ENCODE data around the gene TFB1M.
"Not testable (repeated sequence)": the region's sequence is repeated elsewhere in the genome, so short reads cannot be mapped to it uniquely, and the experiment has no call there.

TFB1M gene

GRCh38 chr6:155329460-155330132, 15.3 kb upstream of the TFB1M start:
- DNase-seq: no peak

DNA sequence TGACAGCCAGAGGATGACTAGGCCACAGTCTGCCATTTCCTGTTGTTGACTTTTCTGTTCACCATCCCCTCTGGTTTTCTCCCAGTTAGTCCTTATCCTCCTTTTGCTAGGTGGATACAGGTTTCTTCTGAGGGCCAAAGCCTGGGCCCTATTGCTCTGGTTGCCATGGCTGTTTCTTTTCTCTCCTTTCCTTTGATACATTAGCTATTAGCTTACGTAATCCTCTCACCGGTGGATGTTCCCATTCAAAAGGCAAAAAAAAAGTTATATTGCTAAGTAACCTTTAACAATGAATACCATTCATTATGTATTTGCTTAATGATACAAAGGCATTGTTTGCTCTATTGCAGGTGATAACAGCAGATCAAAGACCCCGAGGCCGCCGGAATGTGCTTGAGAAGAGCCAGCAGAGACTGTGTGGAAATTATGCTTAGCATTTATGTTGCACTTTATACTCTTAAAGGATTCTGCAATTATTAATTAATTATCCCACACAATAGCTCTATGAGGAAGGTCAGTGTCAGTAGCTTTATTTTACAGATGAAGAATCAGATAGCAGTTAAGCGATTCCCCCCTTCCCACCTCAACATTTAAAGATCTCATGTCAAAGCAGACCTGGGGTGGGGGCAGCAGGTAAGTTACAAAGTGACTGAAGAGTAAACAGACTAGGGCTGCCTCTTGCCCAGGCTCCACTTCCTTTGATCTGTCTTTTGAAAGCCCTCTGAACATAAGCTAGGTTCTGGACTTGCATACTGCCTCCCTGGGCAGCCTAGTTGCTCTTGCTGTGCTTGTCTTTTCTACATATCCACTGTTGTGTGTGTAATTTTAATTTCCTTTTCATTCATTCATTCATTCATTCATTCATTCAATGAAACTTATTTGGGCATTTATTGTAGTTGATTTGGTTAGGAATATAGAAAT, 14.5 kb upstream of the TFB1M start:
- peak; percentile 92 for DNase-seq

GRCh38 chr6:155328074-155328538, 13.8 kb upstream of the TFB1M start:
- DNase-seq: no peak

DNA sequence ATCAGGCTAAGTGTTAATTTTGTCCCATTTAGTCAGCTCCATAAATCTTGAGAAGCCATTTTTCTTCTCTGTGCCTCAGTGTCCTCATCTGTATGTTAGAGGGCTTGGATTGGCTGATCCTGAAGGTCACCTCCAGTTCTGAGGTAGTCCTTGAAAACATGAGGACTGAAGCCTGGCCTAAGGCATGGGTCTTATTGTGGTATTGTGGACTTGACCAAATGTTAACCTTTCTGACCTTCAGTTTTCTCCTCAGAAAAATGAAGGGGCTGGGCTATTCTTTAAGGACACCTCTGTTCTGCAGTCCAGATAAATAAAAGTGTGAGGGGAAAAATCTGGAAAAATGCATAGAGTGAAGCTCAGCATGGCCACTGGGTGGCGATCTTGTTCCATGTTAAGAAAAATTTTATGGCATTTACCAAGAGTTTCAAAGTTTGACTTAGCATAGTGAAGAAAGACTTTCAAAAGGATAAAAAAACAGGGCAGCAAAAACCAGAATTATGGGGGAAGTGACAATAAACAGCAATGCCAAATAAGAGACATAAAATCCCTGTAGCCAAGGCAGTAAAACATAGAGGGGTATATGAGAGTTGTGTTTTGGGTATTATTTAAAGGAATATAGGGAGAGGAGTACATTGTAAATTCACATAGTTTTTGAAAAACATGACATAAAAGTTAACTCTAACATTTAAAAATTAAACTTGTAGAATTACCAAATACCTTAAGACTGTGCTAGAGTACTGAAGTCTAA, 13.2 kb upstream of the TFB1M start:
- DNase-seq: peak; percentile 80

DNA sequence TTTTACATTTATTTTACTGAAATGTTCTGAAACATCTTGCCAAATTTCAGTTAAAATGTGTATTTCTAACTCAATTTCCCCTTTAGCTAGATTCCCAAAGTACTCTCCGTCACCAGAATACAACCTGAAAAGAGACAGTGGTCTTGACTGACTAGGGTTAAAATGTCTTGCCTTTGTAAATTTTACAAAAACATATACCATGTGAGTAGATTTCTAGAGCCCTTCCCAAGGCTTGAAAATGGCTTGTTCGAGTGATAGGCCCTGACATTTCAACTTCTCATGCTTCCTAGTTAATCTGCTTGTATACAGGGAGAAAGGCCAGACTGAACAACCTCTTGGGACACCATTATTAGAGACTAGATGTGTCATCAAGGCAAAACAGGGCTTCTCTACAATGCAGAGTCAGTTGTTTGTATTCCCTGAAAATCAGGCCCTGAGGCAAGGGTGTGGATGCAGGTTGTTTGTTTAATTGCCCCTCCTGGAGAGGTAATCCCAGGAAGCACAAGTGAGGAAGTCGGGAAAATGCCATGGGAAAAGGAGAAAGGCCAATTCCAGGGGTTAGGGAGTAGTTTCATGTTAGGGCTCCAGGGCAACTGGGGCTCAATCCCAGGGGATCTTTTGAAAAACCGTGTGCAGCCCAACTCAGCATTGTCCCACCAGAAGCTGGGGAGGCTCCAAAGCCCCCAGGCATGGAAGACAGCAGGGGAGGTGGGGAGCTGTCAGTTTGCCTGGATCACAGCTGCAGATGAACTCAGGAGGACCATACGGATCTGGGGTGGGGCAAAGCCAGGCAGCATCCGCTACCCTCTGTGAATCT, 11.6 kb upstream of the TFB1M start:
- DNase-seq: peak; percentile 35

GRCh38 chr6:155324993-155325392, 10.7 kb upstream of the TFB1M start:
- no peak for DNase-seq

DNA sequence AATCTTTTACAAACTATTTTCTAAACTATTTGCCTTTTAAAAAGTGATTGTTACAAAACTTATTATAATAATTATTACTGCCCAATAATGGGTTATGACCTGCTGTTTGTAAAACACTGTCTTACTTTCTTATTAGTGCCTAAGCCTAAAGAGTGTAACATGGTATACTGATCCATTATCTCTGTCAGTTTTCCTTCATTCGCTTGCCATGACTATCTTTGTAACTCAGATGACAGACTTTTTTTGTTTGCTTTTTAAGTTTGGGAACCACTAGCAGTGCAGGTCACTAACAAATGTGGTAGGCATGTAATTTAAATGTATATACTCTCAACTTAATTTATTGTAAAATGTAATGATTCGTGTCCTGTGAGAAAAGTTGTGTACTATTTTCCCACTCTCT, 9.9 kb upstream of the TFB1M start:
- no peak for DNase-seq

- no peak for DNase-seq
Measured at GRCh38 chr6:155319902-155320301, 5.6 kb upstream of the TFB1M start.

GRCh38 chr6:155317186-155317585, 2.9 kb upstream of the TFB1M start:
- DNase-seq: no peak

- DNase-seq: no peak
Measured at GRCh38 chr6:155316419-155316818, 2.1 kb upstream of the TFB1M start.

GRCh38 chr6:155315516-155315871, 1.2 kb upstream of the TFB1M start:
- DNase-seq: no peak

DNA sequence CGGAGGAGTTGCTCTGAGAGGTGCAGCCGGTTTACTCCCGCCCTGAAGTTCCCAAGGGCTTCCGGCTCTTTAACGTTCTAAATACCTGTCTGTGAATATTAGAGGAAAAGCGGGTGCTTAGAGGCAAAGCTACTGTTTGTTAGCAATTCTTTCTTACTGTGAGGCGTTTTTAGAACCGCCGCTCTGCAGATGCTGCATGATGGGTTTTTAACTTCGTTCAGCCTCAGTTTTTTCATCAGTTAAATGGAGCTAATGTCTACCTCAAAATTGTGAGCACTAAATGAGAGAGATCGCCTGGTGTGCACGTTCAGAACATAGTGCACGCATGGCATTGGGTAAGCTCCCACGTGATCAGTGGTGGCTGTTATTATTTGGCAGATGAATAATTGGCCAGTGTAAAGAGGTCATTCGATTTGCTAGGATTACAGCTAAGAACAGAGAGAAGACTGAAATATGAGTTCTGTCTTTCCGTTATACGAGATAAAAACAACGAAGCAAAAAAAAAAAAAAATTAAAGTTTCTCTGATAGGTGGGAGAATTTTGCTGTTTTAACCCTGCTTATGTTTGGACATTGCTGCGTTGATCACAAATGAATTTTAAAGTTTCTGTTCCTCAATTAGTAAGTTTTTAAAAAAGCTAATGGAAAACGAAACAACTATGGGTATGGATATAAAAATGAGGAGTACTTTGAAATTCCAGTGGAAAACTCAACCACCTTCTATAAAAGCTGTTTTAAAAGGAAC, 660 bp upstream of the TFB1M start:
- peak; percentile 93 for DNase-seq

DNA sequence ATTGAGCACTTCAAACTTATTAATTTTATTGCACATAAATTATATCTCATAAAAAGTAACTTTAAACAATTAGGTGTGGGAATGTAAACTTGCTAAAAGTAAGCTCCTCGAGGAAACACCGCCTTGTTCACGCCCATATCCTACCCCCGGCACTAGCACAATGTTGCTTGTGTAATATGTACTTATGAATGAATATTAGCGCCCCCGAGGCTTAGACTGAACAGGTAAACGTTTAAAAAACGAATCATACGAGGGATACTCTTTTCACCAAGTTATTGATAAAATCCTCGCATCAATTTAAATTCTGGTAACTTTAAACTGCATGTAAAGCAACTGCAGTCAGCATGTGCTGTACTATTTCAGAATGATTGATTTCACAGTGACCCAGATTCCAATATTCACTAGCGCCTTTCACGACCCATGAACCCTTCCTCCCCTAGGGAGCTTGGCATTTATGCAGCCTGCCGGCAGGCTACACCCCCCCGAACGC, 637 bp downstream of the TFB1M start:
- peak; percentile 55 for DNase-seq

DNA sequence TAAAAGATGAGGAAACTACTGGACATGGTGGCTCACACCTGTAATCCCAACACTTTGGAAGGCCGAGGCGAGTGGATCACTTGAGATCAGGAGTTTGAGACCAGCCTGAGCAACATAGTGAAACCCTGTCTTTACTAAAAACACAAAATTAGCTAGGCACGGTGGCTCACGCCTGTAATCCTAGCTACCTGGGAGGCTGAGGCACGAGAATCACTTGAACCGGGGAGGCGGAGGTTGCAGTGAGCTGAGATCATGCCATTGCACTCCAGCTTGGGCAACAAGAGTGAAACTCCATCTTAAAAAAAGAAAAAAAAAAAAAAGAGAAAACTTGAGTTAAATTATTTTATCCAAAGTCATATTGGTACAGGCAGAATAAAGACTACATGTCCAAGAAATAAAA, 1.3 kb downstream of the TFB1M start:
- not testable (repeated sequence) for DNase-seq

DNA sequence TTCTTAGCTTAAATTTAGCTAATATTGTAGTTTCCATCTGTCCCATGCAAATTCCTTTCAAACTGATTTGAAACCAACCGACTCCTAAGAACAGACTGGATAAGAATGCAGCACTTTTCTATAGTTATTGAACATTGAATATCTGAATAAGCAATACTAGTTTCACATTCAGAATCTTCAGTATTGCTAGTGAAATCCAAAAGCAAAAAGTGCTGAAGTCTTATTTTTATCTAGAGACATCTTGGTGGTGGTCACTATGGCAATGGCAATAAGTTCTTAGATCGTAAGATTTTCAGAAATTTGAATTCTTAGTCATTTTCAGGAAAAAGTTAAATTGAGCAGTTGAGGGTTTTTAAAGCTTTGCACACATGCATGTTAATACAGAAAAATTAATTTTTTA, 2.7 kb downstream of the TFB1M start:
- no peak for DNase-seq

DNA sequence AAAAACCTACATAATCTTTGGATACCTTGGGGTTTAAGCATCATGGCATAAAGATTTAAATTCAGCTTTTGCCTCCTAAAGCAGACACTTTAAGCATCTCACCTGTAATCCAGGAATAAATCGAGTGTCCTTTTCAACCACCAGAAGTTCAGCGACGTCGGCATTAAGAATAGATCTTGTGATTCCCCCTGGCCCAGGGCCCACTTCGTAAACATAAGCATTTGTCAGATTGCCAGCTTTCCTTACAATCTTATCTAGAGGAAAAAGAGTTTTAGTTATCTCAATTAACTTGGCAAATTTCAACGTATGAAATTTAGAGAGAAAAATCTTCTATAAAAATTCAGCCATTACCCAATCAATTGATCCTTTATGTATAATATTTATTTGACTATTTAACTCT, 3.2 kb downstream of the TFB1M start:
- no peak for DNase-seq

GRCh38 chr6:155310596-155310995, 3.7 kb downstream of the TFB1M start:
- no peak for DNase-seq

DNA sequence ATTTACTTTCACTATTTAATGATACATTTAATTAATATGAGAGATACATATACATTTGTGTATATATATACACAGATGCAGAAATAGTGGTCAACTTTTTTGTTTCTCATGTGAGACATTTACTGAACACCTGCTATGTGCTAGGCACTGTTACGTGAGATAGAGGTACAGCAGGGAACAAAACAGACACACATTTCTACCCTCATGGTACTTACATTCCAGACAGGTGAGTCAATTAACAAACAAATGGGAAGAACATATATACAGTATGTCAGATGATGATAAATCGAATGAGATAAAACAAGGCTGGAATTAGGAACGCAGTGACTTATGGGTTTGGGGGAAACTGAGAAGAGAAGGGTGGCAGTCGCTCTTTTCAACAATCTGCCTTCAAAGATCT, 5.1 kb downstream of the TFB1M start:
- DNase-seq: no peak

DNA sequence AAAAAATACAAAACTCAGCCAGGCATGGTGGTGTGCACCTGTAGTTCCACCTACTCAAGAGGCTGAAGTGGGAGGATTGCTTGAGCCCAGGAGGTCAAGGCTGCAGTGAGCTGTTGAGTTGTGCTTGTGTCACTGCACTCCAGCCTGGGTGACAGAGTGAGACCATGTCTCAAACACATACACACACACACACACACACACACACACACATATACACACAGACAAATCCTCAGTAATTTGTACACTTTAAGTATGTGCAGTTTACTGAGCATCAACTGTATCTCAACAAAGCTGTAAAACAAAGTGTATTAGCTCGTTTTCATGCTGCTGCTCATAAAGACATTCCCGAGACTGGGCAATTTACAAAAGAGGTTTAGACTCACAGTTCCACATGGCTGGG, 7.3 kb downstream of the TFB1M start:
- no peak for DNase-seq

DNA sequence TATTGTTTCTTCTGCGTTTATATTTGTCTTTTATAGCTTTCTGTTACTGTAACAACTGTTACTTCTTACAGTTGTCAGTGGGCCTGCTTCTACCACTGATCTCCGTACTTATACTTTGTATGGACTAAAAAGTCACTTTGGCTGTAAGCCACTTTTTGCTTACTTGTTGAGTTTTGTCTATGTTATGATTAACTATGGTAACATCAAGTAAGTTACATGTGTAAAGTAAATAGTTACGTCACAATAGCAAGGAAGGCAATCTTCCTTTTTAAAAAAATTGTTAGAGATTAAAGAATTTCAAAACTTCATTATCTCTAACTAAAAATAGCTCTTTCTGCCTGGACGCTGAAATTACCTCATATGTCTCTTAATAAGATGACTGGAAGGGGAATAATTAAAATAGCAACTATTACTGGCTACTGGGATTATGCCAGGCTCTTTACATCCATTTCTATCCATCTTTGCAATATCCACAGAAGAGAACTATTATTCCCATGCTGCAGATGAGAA, 10.9 kb downstream of the TFB1M start:
- DNase-seq: no peak

DNA sequence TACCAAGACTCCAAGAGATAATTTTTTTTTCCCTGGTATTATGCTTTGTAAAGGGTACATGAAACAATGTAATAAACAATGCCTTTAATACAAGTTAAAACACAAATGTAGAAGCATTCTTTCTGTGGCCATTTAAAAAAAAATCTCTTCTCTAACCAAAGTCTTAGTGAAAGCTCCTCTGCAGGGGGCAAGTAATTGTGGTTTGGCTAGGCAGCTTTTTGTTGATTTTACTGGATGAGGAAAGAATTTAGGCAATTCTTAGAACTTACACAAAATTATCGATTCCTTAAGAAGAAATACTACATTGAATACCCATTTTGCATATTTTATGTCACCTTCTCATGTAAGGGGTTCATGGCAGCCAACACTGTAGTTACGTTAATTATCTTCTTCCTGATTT, 12.4 kb downstream of the TFB1M start:
- DNase-seq: no peak

GRCh38 chr6:155297669-155298068, 16.6 kb downstream of the TFB1M start:
- no peak for DNase-seq
